HUES64 (cell line): ENCODE data around the gene PDE8A.

Experiments used
- H3K27ac ChIP-seq: 2 replicates; pipeline ENCODE4 v1.7.0; 2013; ENCODE audit warnings: low read depth, low read length, inconsistent platforms
- H3K27me3 ChIP-seq: 2 replicates; pipeline ENCODE4 v1.6.1; 2013; ENCODE audit warnings: mild to moderate bottlenecking, low read length; ENCODE audit not compliant: insufficient read depth
- H3K36me3 ChIP-seq: 2 replicates; pipeline ENCODE4 v1.6.1; 2013; ENCODE audit warnings: mild to moderate bottlenecking, low read length; ENCODE audit not compliant: insufficient read depth
- H3K4me1 ChIP-seq: 2 replicates; pipeline ENCODE4 v1.6.1; 2013; ENCODE audit warnings: mild to moderate bottlenecking, low read length, moderate library complexity; ENCODE audit not compliant: insufficient read depth
- H3K4me3 ChIP-seq: 2 replicates; pipeline ENCODE4 v1.5.1; 2013; ENCODE audit warnings: mild to moderate bottlenecking, low read length, moderate library complexity
- H3K9ac ChIP-seq: 2 replicates; pipeline ENCODE4 v1.6.1; 2013; ENCODE audit warnings: mild to moderate bottlenecking, low read depth, low read length
- H3K9me3 ChIP-seq: 2 replicates; pipeline ENCODE4 v1.6.1; 2013; ENCODE audit warnings: low read depth, low read length; ENCODE audit not compliant: insufficient read depth
- WGBS: fragments of 150-250, 120-280 bp; methylation state at CpG from one replicate; pipeline ENCODE4 v1.1.7; 2013; ENCODE audit warnings: missing lambda C conversion rate; 5-methylcytosine and 5-hydroxymethylcytosine counted together

Gene PDE8A

DNA sequence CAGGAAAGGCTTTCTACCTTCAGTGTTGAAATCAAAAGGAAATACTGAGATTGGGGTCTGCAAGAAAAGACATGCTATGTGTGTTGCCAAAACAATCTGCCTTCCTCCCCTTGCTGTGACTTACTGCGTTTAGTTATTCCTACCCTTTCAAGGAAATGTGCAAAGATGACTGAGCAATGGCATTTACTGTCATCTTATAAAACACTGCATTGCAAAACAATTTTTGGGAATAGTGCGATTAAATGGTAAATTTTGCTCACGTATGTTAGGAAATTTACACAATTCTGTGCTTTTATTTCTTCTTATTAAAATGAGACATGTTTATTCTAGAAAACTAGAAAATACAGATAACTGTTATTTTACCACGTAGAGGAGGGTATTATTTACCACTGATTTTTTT lies 45.8 kb downstream of the PDE8A start:
- no peak overlapping the region for H3K4me3 ChIP-seq
- 89% methylated on average over 1 of the region's 4 CpGs for WGBS
- no peaks in the 10 kb centered on the region for H3K27me3 ChIP-seq
- H3K27ac ChIP-seq: no peak overlapping the region
- no peaks in the 10 kb centered on the region for H3K36me3 ChIP-seq
- no peaks in the 10 kb centered on the region for H3K9me3 ChIP-seq
- H3K9ac ChIP-seq: no peak overlapping the region
- peaks cover 45% of the 10 kb centered on the region for H3K4me1 ChIP-seq

DNA sequence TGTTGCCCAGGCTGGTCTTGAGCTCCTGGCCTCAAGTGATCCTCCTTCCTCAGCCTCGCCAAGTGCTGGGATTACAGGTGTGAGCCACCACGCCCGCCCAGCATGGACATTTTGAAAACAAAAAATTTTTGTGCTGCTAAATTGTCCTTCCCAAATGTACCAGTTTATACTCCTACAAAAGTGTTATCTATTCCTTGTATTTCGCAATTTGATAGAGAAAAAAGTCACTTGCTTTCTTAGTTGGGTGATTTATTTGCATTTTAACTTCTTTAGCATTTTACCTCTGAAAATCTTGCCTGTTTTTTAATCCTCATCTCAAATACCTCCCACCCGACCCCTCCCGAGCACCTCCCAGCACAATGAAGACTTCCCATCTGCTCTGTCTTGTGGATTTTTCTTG lies 46.8 kb downstream of the PDE8A start:
- Histone ChIP-seq H3K4me1 (peaks cover 54% of the 10 kb centered on the region), H3K27ac (no peak overlapping the region), H3K4me3 (no peak overlapping the region), H3K27me3 (no peaks in the 10 kb centered on the region), H3K36me3 (no peaks in the 10 kb centered on the region), H3K9ac (no peak overlapping the region), H3K9me3 (no peaks in the 10 kb centered on the region)
- WGBS: 92% methylated on average over 5 of the region's 6 CpGs

DNA sequence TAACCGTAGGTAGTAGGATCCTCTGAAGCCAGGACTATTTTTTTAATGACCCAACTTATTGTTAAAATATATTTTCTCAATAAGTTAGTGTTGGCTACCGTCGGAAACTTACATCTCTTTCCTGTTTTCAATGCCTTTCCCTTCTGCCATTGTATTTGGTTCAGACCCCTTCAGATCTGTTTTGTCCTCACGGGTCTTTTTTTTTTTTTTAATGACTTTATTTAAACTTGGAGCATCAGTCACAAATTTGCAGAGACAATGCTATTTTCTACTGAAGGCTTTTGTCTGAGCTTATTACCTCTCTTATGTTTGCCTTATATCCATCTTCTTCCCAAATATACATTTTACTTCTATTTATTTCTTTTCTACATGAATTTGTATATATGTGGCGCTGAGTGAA lies 47.6 kb downstream of the PDE8A start:
- Histone ChIP-seq H3K27me3 (no peaks in the 10 kb centered on the region), H3K9ac (no peak overlapping the region), H3K9me3 (no peaks in the 10 kb centered on the region), H3K27ac (no peak overlapping the region), H3K36me3 (no peaks in the 10 kb centered on the region), H3K4me1 (peaks cover 53% of the 10 kb centered on the region), H3K4me3 (no peak overlapping the region)
- WGBS: 91% methylated on average over 5 of the region's 5 CpGs

DNA sequence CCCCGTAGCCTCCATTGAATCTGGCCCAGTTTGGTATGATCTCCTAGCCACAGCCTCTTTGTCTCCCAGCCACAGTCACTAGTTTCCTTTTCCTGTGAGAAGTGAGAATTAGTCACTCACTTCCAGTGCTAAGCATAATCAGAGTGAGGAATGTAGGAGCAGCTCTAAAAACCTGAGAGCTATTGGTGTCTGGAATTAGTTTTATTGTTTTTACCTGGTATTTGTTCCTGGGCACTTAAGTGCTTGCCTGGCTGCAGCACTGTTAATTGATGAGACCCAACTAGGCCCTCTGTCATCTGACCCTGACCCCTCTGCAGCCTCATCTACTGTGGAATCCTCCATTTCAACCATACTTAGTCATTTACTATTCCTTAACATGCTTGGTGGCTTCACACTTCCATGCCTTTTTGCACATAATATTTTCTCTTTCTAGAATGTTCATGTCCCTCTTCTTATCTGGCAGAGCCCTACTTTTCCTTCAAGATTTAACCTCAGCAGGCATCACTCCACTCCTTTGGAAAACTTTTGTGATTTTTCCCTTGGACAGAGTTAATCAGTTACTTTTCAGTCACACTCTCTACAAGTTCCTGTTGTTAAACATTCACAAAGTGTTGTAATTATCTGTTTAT lies 48.8 kb downstream of the PDE8A start:
- Histone ChIP-seq H3K9ac (no peak overlapping the region), H3K36me3 (no peaks in the 10 kb centered on the region), H3K27ac (no peak overlapping the region), H3K4me1 (peaks cover 44% of the 10 kb centered on the region), H3K27me3 (no peaks in the 10 kb centered on the region), H3K9me3 (no peaks in the 10 kb centered on the region), H3K4me3 (no peak overlapping the region)
- WGBS: 95% methylated on average over 1 of the region's 1 CpG

DNA sequence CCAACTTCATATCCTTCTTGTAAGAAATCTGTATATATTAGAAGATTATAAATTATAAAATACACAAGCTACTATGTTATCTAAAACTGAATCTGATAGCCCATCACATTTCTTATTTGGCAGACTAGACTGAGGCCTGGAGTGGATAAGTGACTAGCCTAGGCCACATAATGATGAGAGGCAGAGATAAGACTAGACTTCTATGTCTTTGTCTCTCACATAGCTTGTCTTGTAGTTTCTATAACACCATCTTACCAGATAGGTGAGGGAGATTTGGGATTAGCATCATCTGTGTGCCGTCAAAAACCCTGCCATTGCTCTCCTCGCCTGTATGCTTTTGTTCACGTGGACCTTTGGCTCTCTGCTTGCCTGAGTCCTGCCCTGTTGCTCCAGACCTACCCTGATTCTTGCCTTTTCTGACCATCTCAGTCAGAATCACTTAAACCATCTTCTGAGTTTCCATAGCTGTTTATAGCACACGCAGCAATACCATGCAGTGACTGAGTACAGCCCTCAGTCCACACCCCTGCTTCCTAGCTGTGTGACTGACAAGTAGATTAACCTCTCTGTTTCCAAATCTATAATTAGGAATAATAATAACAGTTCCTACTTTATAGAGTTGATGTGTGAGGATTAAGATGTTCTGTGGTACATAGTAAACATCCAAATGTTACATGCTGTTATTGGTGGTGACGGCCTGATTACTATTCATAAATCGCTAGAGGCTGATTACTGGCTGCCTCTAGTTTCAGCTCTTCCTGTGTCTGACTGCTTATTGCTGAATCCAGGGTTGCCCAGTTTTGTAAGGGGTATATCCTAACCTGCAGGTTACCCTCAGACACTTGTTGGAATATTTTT lies 49.7 kb downstream of the PDE8A start:
- Histone ChIP-seq H3K36me3 (no peaks in the 10 kb centered on the region), H3K4me1 (peaks cover 46% of the 10 kb centered on the region), H3K9ac (no peak overlapping the region), H3K9me3 (no peaks in the 10 kb centered on the region), H3K4me3 (no peak overlapping the region), H3K27ac (no peak overlapping the region), H3K27me3 (no peaks in the 10 kb centered on the region)
- WGBS: 87% methylated on average over 6 of the region's 6 CpGs

DNA sequence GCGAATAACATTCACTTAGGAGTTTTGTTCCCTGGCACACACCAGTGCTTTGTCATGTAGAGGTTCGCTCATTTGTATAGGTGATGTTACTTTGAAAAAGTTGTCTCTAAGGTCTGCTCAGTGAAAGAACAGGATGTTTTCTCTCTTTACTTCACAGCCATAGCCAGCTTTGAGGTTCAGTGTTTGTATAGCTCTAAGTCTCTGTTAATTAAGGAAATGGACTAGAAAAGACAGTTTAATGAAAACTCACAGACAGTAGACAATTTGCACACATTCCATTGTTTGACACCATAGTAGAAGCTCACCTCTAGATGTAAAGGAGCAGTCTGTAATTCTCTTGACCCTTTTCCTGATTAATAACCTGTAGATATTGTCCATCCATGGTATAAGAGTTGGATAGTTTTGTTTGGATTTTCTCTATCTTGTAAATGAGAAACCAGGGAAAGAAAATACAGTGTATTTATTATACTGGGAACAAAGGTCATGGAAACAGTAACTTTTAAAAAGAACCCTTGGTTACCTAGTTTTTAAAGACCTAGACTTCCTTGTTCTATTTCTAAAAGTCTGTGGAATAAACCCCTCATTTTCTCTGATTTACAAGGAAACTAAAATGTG lies 50.4 kb downstream of the PDE8A start:
- no peaks in the 10 kb centered on the region for H3K9me3 ChIP-seq
- peaks cover 44% of the 10 kb centered on the region for H3K4me1 ChIP-seq
- no peak overlapping the region for H3K9ac ChIP-seq
- no peak overlapping the region for H3K4me3 ChIP-seq
- no peaks in the 10 kb centered on the region for H3K27me3 ChIP-seq
- WGBS: 59% methylated on average over 2 of the region's 2 CpGs
- no peak overlapping the region for H3K27ac ChIP-seq
- no peaks in the 10 kb centered on the region for H3K36me3 ChIP-seq

DNA sequence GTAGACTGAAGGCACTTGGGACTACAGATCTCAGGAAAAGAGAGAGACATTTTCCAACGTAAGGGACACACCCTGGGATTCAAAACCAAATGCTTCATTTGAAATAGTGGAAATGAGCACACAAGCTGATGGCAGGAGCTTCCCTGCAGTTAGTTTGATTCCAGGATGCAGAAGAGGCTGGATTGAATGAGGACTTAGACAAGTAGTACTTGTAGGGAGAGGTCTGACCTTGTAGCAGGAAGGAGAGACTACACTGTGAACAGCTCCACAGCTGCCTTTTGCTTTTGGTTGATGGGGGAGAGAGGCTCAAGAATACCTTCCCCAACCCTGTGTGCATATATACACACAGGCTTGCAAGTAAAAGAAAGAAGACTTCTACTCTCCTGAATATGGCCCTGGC lies 51.5 kb downstream of the PDE8A start:
- no peak overlapping the region for H3K4me3 ChIP-seq
- H3K27me3 ChIP-seq: no peaks in the 10 kb centered on the region
- H3K4me1 ChIP-seq: peaks cover 42% of the 10 kb centered on the region
- no peaks in the 10 kb centered on the region for H3K36me3 ChIP-seq
- H3K9ac ChIP-seq: no peak overlapping the region
- 78% methylated on average over 1 of the region's 1 CpG for WGBS
- no peak overlapping the region for H3K27ac ChIP-seq
- no peaks in the 10 kb centered on the region for H3K9me3 ChIP-seq

DNA sequence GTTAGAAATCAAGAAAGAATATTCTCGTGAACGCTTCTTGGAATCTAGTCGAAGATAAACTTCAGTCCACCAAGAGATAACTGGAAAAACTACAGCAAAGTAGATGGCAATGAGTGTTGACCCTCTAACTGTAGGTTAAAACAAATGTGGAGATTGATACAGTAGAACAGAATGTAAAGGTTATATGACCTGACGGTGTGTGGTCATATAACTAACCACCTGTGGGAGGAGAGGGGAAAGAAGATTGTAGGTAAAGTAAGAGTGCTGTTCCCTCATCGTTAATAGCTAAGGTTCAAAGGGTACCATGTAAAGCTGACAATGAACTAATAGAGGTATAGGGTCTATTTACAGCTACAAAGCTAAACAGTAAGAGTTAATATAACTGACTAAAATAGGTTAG lies 52.6 kb downstream of the PDE8A start:
- no peak overlapping the region for H3K4me3 ChIP-seq
- H3K4me1 ChIP-seq: peaks cover 36% of the 10 kb centered on the region
- no peak overlapping the region for H3K9ac ChIP-seq
- no peak overlapping the region for H3K27ac ChIP-seq
- 90% methylated on average over 5 of the region's 5 CpGs for WGBS
- H3K36me3 ChIP-seq: no peaks in the 10 kb centered on the region
- no peaks in the 10 kb centered on the region for H3K9me3 ChIP-seq
- H3K27me3 ChIP-seq: no peaks in the 10 kb centered on the region

DNA sequence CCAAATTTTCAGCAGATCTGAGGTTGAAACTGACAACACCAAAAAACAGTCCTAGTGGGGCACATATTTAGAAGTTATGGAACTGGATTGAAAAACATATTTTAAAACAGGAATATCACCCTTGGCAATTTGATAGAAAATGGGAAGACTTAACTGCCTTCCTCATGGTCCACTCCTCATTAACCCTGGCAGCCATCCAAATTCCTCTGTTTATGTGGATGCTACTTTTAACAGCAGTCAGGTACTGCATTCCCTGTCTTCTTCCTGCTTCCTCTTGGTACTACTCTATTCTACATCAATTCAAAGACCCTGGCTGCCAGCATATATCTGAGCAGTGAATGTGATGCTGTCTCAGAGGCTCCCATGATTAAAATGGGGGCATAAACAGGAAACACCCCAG lies 54.3 kb downstream of the PDE8A start:
- Histone ChIP-seq H3K36me3 (no peaks in the 10 kb centered on the region), H3K4me3 (no peak overlapping the region), H3K4me1 (peaks cover 26% of the 10 kb centered on the region), H3K9ac (no peak overlapping the region), H3K27me3 (no peaks in the 10 kb centered on the region), H3K9me3 (no peaks in the 10 kb centered on the region), H3K27ac (no peak overlapping the region)

DNA sequence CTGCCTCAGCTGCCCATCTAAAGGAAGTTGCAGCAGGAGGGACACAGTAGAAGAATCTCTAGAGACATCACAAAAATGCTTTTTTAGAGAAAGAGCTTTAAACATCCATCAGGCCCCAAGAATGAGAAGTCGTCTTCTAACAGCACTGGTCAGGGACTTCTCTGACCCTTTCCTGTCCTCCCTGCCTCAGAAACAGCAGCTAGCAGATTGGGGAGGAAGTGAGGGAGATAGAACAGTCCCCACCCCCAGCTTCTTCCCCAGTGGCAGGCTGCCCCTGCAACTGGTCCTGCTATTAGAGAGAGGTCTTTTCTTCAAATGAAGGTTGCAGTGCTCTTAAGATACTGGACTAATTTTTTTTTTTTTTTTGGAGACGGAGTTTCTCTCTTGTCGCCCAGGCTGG lies 55.1 kb downstream of the PDE8A start:
- no peak overlapping the region for H3K4me3 ChIP-seq
- WGBS: 91% methylated on average over 3 of the region's 3 CpGs
- H3K4me1 ChIP-seq: peaks cover 19% of the 10 kb centered on the region
- no peak overlapping the region for H3K27ac ChIP-seq
- no peaks in the 10 kb centered on the region for H3K9me3 ChIP-seq
- no peaks in the 10 kb centered on the region for H3K36me3 ChIP-seq
- H3K27me3 ChIP-seq: no peaks in the 10 kb centered on the region
- H3K9ac ChIP-seq: no peak overlapping the region

DNA sequence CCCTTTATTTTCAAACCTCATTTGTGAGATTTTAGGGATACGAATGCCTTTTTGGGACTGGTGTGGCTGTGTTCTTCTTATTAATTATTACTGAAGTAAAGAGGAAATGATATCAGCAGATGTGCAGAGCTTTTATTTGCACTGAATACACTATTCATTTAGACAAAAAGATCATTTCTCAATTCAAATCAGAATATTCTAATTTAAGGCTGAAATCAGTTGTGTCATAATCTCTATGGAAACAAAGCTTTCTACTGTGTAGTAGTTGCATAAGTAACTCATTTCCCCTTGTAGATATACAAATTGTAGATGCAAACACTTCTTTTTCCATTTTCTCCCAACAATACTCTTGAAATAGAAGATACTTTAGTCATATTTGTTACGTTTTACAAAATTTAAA lies 56.0 kb downstream of the PDE8A start:
- H3K36me3 ChIP-seq: no peaks in the 10 kb centered on the region
- no peak overlapping the region for H3K4me3 ChIP-seq
- no CpG with 5 or more reads among the region's 2 CpGs for WGBS
- H3K9me3 ChIP-seq: no peaks in the 10 kb centered on the region
- peaks cover 10% of the 10 kb centered on the region for H3K4me1 ChIP-seq
- H3K9ac ChIP-seq: no peak overlapping the region
- no peak overlapping the region for H3K27ac ChIP-seq
- H3K27me3 ChIP-seq: no peaks in the 10 kb centered on the region
